Fibroblast of the aortic adventitia (primary cell): Measurements from ENCODE around the gene HOXA13. TPM values are rescaled to one million over a fixed set of nuclear protein-coding genes. Genes with fewer than 3 reads are reported as not detected.
A peak's percentile ranks its signal among the peaks of the same experiment; 100 is the strongest.

ENCODE experiments used
- DNase-seq: peaks from one replicate; pipeline ENCODE4 v3.0.0-alpha.2; 2010; ENCODE audit warnings: low read depth
- H3K4me3 ChIP-seq: 2 replicates; pipeline ENCODE4 v1.5.1; 2011; ENCODE audit warnings: low read depth, mild to moderate bottlenecking, control low read depth, low read length, moderate library complexity
- CTCF ChIP-seq: IDR thresholded peaks from 2 replicates; pipeline ENCODE4 v1.5.1; 2011; ENCODE audit warnings: mild to moderate bottlenecking, low read length, control low read depth, inconsistent platforms; ENCODE audit not compliant: insufficient read depth
- total RNA-seq: library from RNA; depleted of rRNA; stranded (reverse); fragments of >200 nt; gene quantifications from 2 replicates; pipeline ENCODE4 v1.2.3, GENCODE V29; 2012; ENCODE audit warnings: low replicate concordance

The HOXA13 gene
- total RNA-seq, 1 donor = not detected

- DNase-seq = no peak
- TF ChIP-seq CTCF = no peak
- H3K4me3 ChIP-seq = no peak overlapping the region
These were observed 37.2 kb downstream of the HOXA13 start for GRCh38 chr7:27162561-27163287.

DNA sequence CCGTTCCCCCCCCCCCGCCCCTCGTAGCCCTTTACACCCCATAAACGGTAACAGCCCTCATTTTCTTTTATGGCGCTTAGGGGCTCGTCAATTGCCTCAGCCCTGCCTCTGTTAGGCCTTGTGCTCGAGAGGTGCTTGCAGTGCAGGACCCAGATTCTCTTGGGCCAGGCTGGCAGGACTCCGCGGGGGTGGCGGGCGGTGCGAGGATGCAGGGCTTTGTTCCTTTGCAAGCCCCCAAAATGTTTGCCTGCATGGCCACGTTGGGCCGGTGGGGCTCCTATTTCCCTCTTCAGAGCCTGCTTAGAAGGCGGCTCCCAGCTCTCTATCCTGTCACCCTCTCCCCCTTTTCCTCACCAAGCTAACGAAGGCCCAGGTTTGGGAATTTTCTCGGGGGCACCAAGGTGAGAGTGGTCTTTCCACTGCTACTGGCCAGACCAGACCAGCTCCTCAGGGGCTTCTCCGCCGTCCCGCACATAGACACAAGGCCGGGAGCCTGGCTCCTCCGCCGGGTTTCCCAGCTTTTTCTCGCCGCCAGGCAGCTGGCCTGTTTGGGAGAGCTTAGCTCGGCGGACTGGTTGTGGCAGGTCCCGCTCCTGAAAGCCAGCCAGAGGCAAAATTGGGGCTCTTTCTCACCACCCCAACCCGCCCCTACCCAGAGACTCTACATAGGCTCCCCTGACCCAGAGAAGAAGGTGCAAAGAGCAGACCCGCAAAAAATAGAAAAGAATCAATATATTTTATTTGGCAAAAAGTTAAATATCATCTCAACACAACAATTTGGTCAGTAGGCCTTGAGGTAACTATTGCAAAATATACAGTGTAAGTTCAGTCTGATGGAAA, 38.0 kb downstream of the HOXA13 start:
- no peak for TF ChIP-seq CTCF
- DNase-seq = no peak
- H3K4me3 ChIP-seq = no peak overlapping the region

GRCh38 chr7:27161214-27161720, 38.6 kb downstream of the HOXA13 start:
- peak overlapping the region; percentile 67 for H3K4me3 ChIP-seq
- DNase-seq = no peak
- TF ChIP-seq CTCF = no peak

GRCh38 chr7:27160546-27161213, 39.2 kb downstream of the HOXA13 start:
- peak; percentile 96 for TF ChIP-seq CTCF
- peak overlapping the region; percentile 67 for H3K4me3 ChIP-seq
- peak; percentile 78 for DNase-seq

GRCh38 chr7:27160145-27160545, 39.7 kb downstream of the HOXA13 start:
- DNase-seq = no peak
- no peak overlapping the region for H3K4me3 ChIP-seq
- TF ChIP-seq CTCF = no peak

GRCh38 chr7:27159266-27160144, 40.4 kb downstream of the HOXA13 start:
- TF ChIP-seq CTCF = no peak
- no peak overlapping the region for H3K4me3 ChIP-seq
- DNase-seq = no peak
